A673 (cell line): Measurements from ENCODE around the gene PCCA. TPM values are rescaled to one million over a fixed set of nuclear protein-coding genes. Genes with fewer than 3 reads are reported as not detected.

Experiments used
- BruUV-seq: library from RNA; stranded (reverse); fragments of 400-500 nt; replicated peaks from 2 replicates; lab custom pipeline; 2021; lab: Mats Ljungman, UMichigan
- CTCF ChIA-PET: fragments of 300-600 bp; sonication (Branson Sonifier 250); formaldehyde crosslinking; loops from one replicate; lab custom pipeline; 2022; ENCODE audit warnings: antibody characterized with exemption; lab: Charles Lee
- POLR2A ChIA-PET: fragments of 300-600 bp; sonication (Branson Sonifier 250); formaldehyde crosslinking; loops from one replicate; lab custom pipeline; 2022; ENCODE audit warnings: antibody characterized with exemption; ENCODE audit not compliant: low non-redundant PET; lab: Charles Lee
- DNase-seq: peaks from one replicate; pipeline ENCODE4 v3.0.0-alpha.2; 2015; ENCODE audit warnings: low spot score
- H3K27ac ChIP-seq: fragments of 200-600 bp; sonication (generic); 2 replicates; pipeline ENCODE4 v1.5.1; 2016; ENCODE audit warnings: mixed run types, low read depth, mild to moderate bottlenecking, mixed read lengths, antibody characterized with exemption, low read length; ENCODE audit not compliant: poor library complexity, severe bottlenecking
- H3K27me3 ChIP-seq: fragments of 200-600 bp; sonication (generic); replicated peaks from 2 replicates; pipeline ENCODE4 v1.6.1; 2017; ENCODE audit warnings: mixed run types, low read depth, mild to moderate bottlenecking, mixed read lengths, antibody characterized with exemption, low read length; ENCODE audit not compliant: insufficient read depth, poor library complexity
- H3K36me3 ChIP-seq: fragments of 200-600 bp; sonication (generic); 2 replicates; pipeline ENCODE4 v1.6.1; 2016; ENCODE audit warnings: mixed run types, mild to moderate bottlenecking, mixed read lengths, antibody characterized with exemption, low read length; ENCODE audit not compliant: insufficient read depth, poor library complexity, severe bottlenecking
- H3K4me1 ChIP-seq: fragments of 200-600 bp; sonication (generic); 2 replicates; pipeline ENCODE4 v1.6.1; 2017; ENCODE audit warnings: mixed run types, mild to moderate bottlenecking, mixed read lengths, antibody characterized with exemption, low read length; ENCODE audit not compliant: insufficient read depth, poor library complexity, severe bottlenecking
- H3K4me3 ChIP-seq: fragments of 200-600 bp; sonication (generic); 2 replicates; pipeline ENCODE4 v1.5.1; 2016; ENCODE audit warnings: low read depth, mixed run types, mild to moderate bottlenecking, mixed read lengths, low read length; ENCODE audit not compliant: poor library complexity, severe bottlenecking
- H3K9me3 ChIP-seq: fragments of 200-600 bp; sonication (generic); 2 replicates; pipeline ENCODE4 v1.6.1; 2016; ENCODE audit warnings: mixed run types, low read depth, mild to moderate bottlenecking, mixed read lengths, antibody characterized with exemption, low read length; ENCODE audit not compliant: poor library complexity, severe bottlenecking
- EZH2 ChIP-seq: fragments of 200-600 bp; sonication (generic); IDR thresholded peaks from 2 replicates; pipeline ENCODE4 v1.6.1; 2017; ENCODE audit warnings: borderline replicate concordance, low read depth, mild to moderate bottlenecking, mixed read lengths, antibody characterized with exemption, low read length; ENCODE audit not compliant: poor library complexity, severe bottlenecking
- intact Hi-C: fragments of 100-400 bp; cut with micrococcal nuclease; formaldehyde crosslinking; loops from one replicate; pipeline ENCODE4 v1.10.0; 2022; ENCODE audit not compliant: unreplicated experiment
- total RNA-seq: library from RNA; stranded (reverse); gene quantifications from 2 replicates; pipeline ENCODE4 v1.2.3, GENCODE V29; 2021
- TF ChIP-seq, protein P1 (sequence below): fragments of 300-800, 200-600 bp; sonication (generic); conservative IDR thresholded peaks from 2 replicates; pipeline ENCODE4 v1.5.1; 2017; ENCODE audit warnings: low read depth, mild to moderate bottlenecking, antibody characterized with exemption, low read length, moderate library complexity, mixed read lengths

Gene PCCA
- total RNA-seq, 1 experiment from 2014 or later = 93.0 TPM

DNA sequence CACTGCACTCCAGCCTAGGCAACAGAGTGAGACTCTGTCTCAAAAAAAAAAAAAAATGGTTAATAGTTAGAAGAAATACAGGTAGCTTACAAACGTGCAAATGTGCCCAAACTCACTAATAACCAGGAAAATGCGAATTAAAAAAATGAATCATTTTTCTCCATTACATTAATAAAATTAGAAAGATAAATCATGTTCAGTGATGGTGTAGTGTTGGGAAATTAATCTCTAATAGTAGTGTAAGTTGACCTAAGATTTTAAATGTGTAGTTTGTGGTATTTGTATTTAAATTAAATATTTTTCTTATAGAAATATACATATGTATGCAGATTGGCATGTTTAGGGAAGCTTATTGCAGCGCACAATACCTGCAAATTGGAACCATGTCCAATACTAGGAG, 57.6 kb downstream of the PCCA start:
- ChIA-PET POLR2A (interaction anchor here (0.6 kb wide), 1 partner anchor 1867 kb away, joined by 3 read pairs; no protein-coding TSS in a partner anchor), CTCF (no interaction called here)
- BruUV-seq = no TSS peak
- DNase-seq = no peak
- Histone ChIP-seq H3K4me1 (no peaks in the 10 kb centered on the region), H3K27ac (no peak overlapping the region), H3K27me3 (no peaks in the 10 kb centered on the region), H3K9me3 (peaks cover 7% of the 10 kb centered on the region), H3K36me3 (no peaks in the 10 kb centered on the region), H3K4me3 (no peak overlapping the region)
- intact Hi-C loops = no loop called here
- no peak for TF ChIP-seq EZH2
- TF ChIP-seq, protein P1, sequence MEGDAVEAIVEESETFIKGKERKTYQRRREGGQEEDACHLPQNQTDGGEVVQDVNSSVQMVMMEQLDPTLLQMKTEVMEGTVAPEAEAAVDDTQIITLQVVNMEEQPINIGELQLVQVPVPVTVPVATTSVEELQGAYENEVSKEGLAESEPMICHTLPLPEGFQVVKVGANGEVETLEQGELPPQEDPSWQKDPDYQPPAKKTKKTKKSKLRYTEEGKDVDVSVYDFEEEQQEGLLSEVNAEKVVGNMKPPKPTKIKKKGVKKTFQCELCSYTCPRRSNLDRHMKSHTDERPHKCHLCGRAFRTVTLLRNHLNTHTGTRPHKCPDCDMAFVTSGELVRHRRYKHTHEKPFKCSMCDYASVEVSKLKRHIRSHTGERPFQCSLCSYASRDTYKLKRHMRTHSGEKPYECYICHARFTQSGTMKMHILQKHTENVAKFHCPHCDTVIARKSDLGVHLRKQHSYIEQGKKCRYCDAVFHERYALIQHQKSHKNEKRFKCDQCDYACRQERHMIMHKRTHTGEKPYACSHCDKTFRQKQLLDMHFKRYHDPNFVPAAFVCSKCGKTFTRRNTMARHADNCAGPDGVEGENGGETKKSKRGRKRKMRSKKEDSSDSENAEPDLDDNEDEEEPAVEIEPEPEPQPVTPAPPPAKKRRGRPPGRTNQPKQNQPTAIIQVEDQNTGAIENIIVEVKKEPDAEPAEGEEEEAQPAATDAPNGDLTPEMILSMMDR = no peak

DNA sequence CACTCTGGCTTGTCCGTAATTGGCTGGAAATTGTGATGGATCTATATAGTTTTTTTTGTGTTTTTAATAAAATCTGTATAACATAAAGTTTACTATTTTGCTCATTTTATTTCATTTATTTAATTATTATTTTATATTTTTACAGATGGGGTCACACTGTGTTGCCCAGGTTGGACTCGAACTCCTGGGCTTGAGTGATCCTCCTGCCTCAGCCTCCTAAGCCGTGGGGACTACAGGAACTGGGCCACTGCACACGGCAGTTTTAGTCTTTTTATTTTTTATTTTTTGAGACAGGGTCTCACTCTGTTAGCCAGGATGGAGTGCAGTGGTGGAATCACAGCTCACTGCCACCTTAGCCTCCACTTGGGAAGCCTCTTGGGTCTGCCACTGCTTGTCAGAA, 58.9 kb downstream of the PCCA start:
- no peak for DNase-seq
- Histone ChIP-seq H3K36me3 (no peaks in the 10 kb centered on the region), H3K27ac (no peak overlapping the region), H3K9me3 (peaks cover 7% of the 10 kb centered on the region), H3K27me3 (no peaks in the 10 kb centered on the region), H3K4me1 (no peaks in the 10 kb centered on the region), H3K4me3 (no peak overlapping the region)
- no peak for TF ChIP-seq EZH2
- TF ChIP-seq, protein P1 = no peak
- intact Hi-C loops = no loop called here
- ChIA-PET POLR2A (no interaction called here), CTCF (no interaction called here)
- BruUV-seq = no TSS peak

DNA sequence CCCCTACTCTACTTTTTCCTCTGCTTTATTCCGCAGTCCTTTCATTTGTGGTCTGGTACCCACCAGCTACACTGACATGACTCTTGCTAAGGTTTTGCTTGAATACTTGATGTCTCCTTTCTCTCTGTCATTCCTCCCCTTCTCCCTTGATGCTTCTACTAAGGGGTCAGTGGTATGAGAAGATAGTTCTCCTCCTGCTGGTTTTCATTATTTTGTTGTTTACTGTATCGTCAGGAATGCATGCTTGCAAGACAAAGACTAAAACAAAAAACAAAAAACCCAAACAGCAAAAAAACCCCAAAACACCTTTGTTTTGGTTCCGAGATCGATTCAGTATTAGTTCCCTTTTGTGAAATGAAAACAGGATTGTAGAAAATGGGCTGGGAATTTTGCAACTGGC, 59.5 kb downstream of the PCCA start:
- Histone ChIP-seq H3K4me1 (no peaks in the 10 kb centered on the region), H3K27ac (no peak overlapping the region), H3K27me3 (no peaks in the 10 kb centered on the region), H3K36me3 (no peaks in the 10 kb centered on the region), H3K4me3 (no peak overlapping the region), H3K9me3 (peaks cover 7% of the 10 kb centered on the region)
- no peak for DNase-seq
- CTCF ChIA-PET = no interaction called here
- POLR2A ChIA-PET = no interaction called here
- BruUV-seq = no TSS peak
- intact Hi-C loops = no loop called here
- TF ChIP-seq EZH2 = no peak
- TF ChIP-seq, protein P1 = no peak
